LHCN-M2 (cell line): Measurements from ENCODE around the gene TNFRSF12A. TPM values are rescaled to one million over a fixed set of nuclear protein-coding genes. Genes with fewer than 3 reads are reported as not detected.
A peak's percentile ranks its signal among the peaks of the same experiment; 100 is the strongest.
"Not testable (repeated sequence)": the region's sequence is repeated elsewhere in the genome, so short reads cannot be mapped to it uniquely, and the experiment has no call there.

ENCODE experiments used
- DNase-seq: peaks from one replicate; pipeline ENCODE4 v3.0.0-alpha.2; 2012; ENCODE audit warnings: low read depth
- total RNA-seq: library from RNA; depleted of rRNA; stranded (reverse); fragments of >200 nt; gene quantifications from 2 replicates; pipeline ENCODE4 v1.2.3, GENCODE V29; 2014; rRNA removed

Gene TNFRSF12A
- total RNA-seq, 1 experiment from 2014 or later = 574 TPM

DNA sequence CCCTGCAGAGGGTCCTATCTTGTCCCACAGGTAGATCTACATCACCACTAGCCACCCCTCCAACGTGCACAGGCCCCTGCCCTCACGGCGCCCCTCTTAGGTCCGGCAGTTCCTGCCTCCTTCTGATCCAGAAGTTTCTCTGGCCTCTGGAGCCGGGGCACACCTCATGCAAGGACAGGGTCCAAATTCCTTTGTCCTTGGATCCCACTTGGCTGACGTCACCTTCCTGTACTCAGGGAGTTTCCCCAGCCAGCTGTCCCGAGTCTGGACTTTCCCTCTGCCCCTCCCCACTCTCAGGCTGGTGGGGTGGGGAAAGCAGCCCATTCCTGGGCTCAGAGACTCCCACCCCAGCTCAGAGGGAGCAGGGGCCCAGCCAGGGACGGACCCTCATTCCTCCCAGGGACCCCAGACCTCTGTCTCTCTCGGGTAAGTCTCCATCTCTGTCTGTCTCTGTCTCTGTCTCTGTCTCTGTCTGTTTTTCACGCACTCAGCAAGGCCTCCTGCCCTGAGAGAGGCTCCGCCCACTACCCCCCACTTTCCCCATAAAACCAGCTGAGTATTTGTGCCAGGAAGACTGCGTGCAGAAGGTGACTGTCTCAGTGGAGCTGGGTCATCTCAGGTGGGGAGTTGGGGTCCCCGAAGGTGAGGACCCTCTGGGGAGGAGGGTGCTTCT lies 45.0 kb downstream of the TNFRSF12A start, which contains the start of gene IL32:
TSS of gene IL32 (plus strand) at position 572 of the 673 bp plus-strand sequence. CDS start 172 bp downstream, outside the sequence.
- DNase-seq = peak; percentile 67

DNA sequence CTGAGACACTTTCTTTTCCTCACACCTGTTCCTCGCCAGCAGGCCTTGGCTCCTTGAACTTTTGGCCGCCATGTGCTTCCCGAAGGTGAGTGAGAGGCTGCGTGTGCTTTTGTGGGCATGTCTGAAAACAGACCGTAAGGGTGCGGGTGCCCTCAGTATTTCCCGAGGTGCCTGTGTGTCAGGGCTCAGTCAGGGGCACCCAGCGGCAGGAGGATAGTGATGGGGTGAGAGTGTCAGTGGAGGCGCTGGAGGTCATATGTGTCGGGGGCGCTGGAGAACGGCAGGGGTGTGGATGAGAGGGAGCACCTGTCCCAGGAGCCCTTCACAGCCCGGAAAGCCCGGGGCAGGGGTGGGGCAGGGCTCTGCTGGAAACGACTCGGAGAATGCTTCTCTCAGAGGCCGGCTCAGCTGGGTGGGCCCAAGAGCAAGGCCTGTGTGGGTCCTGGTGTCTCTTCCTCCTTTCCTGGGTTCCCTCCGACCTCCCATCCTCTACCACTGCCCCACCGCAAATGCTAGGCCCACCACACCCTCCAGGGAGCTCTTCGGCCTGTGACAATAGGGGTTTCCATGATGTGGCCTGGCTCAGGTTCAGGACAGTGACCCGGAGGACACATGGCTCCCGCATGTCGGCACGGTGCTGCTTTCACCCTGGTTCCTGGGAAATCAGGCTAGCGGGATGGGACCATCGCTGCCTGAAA lies 45.7 kb downstream of the TNFRSF12A start:
- DNase-seq = no peak

DNA sequence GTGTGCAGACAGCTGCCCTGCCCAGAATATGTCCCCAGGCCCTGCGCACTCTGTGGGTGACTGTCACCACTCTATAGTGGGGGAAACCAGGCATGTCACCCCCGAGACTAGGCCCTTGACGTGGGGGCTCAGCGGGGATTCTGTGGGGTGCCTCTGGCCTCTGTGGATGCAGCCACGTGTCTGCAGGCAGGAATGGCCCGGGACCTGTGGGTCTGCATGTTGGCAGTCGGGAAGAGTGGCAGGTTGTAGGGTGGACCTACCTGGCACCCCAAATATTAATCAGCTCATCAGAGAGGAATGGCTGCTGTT lies 46.2 kb downstream of the TNFRSF12A start:
- DNase-seq = no peak

DNA sequence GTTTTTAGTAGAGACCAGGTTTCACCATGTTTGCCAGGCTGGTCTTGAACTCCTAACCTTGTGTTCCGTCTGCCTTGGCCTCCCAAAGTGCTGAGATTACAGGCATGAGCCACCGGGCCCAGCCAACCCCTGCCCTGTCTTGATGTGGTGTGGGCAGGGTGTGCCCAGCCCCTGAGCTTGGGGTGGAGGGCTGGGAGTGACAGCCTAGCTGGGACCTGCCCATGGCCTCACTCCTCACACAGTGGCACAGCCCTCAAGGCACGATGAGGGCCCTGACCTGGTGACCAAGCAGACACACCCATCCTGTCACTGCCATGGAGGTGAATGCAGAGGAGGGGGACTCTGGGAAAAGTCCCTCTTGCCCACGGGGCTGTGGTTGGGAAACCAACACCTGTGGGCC lies 48.3 kb downstream of the TNFRSF12A start:
- DNase-seq = no peak

DNA sequence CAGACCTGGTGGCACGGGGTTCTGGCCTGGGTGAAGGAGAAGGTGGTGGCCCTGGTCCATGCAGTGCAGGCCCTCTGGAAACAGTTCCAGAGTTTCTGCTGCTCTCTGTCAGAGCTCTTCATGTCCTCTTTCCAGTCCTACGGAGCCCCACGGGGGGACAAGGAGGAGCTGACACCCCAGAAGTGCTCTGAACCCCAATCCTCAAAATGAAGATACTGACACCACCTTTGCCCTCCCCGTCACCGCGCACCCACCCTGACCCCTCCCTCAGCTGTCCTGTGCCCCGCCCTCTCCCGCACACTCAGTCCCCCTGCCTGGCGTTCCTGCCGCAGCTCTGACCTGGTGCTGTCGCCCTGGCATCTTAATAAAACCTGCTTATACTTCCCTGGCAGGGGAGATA lies 49.0 kb downstream of the TNFRSF12A start:
- DNase-seq = not testable (repeated sequence)

DNA sequence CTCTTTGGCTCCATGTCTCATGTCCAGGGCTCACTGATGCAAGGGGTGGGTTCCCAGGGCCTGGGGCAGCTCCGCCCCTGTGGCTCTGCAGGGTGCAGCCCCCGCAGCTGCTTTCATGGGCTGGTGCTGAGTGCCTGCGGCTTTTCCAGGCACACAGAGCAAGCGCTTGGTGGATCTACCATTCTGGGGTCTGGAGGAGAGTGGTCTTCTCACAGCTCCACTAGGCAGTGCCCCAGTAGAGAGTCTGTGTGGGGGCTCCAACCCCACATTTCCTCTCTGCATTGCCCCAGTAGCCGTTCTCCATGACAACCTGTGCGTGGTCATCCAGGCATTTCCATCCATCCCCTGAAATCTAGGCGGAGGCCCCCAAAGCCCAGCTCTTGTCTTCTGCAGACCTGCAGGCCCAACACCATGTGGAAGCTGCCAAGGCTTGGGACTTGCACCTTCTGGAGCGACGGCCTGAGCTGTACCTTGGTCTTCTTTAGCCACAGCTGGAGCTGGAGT lies 50.5 kb downstream of the TNFRSF12A start:
- DNase-seq = no peak

DNA sequence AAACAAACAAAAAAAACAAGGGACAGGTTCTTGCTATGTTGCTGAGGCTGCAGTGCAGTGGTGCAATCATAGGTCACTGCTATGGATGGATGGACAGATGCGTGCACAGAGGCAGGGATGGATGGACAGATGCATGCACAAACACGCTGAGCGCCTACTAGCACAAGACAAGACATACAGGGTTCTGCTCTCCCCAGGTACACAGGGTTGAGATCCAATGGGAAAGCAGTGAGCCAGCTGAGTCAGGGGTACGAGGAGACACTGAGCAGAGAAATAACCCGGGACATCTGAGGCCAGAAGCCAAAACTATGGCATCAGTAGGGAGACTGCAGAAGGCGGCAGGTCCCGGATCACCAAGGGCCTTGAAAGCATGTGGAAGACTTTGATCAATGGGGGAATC lies 51.5 kb downstream of the TNFRSF12A start:
- no peak for DNase-seq

Other genes with a start within 250 kb of the TNFRSF12A start
- gene ELOB, start 243.1 kb upstream of the TNFRSF12A start, total RNA-seq = 454 and 1,311 TPM in 2 replicates
- gene PRSS33, start 232.8 kb upstream of the TNFRSF12A start, total RNA-seq = not detected in 2 replicates
- not detected in 2 replicates for gene PRSS41, start 221.9 kb upstream of the TNFRSF12A start, total RNA-seq
- gene PRSS21, start 203.1 kb upstream of the TNFRSF12A start, total RNA-seq = not detected in 2 replicates
- not detected in 2 replicates for gene ZG16B, start 190.1 kb upstream of the TNFRSF12A start, total RNA-seq
- gene PRSS22, start 162.2 kb upstream of the TNFRSF12A start, total RNA-seq = not detected in 2 replicates
- 70.2 and 79.7 TPM in 2 replicates for gene FLYWCH2, start 137.2 kb upstream of the TNFRSF12A start, total RNA-seq
- gene FLYWCH1, start 108.4 kb upstream of the TNFRSF12A start, total RNA-seq = 38.6 and 43.4 TPM in 2 replicates
- 1.5 and 1.7 TPM in 2 replicates for gene KREMEN2, start 56.1 kb upstream of the TNFRSF12A start, total RNA-seq
- gene PAQR4, start 51.0 kb upstream of the TNFRSF12A start, total RNA-seq = 32.1 and 35.3 TPM in 2 replicates
- gene PKMYT1, start 39.9 kb upstream of the TNFRSF12A start, total RNA-seq = 73.1 and 91.4 TPM in 2 replicates
- not detected in 2 replicates for gene CLDN9, start 7.4 kb upstream of the TNFRSF12A start, total RNA-seq
- gene CLDN6, start 2.2 kb upstream of the TNFRSF12A start, total RNA-seq = 0.06 TPM in 2 replicates
- 20.6 and 28.1 TPM in 2 replicates for gene HCFC1R1, start 3.6 kb downstream of the TNFRSF12A start, total RNA-seq
- gene THOC6, start 3.7 kb downstream of the TNFRSF12A start, total RNA-seq = 18.0 and 18.7 TPM in 2 replicates
- not detected in 2 replicates for gene BICDL2, start 16.6 kb downstream of the TNFRSF12A start, total RNA-seq
- gene MMP25, start 26.2 kb downstream of the TNFRSF12A start, total RNA-seq = 0.06 and 0.11 TPM in 2 replicates
- 9.6 and 12.3 TPM in 2 replicates for gene IL32, start 45.3 kb downstream of the TNFRSF12A start, total RNA-seq
- not detected in 2 replicates for gene ZSCAN10, start 78.9 kb downstream of the TNFRSF12A start, total RNA-seq
- gene ZNF205, start 92.2 kb downstream of the TNFRSF12A start, total RNA-seq = 17.0 and 19.2 TPM in 2 replicates
- gene ZNF213, start 114.7 kb downstream of the TNFRSF12A start, total RNA-seq = 4.6 and 4.7 TPM in 2 replicates
- not detected in 2 replicates for gene OR1F1, start 167.8 kb downstream of the TNFRSF12A start, total RNA-seq
- 10.4 and 11.9 TPM in 2 replicates for gene ZNF200, start 214.8 kb downstream of the TNFRSF12A start, total RNA-seq
- gene MEFV, start 236.3 kb downstream of the TNFRSF12A start, total RNA-seq = 0.06 TPM in 1 of 2 replicates, not detected in the other